Brain microvascular endothelial cell (primary cell): ENCODE measurements around the gene RSAD2.
A peak's percentile ranks its signal among the peaks of the same experiment; 100 is the strongest.

Experiments
- DNase-seq: peaks from one replicate; pipeline ENCODE4 v3.0.0-alpha.2; 2020
- H3K27ac ChIP-seq: fragments of 250-450 bp; sonication (Bioruptor Pico); 2 replicates; pipeline ENCODE4 v1.5.1; 2020; ENCODE audit warnings: mild to moderate bottlenecking, moderate library complexity
- H3K27me3 ChIP-seq: fragments of 250-450 bp; sonication (Bioruptor Pico); replicated peaks from 2 replicates; pipeline ENCODE4 v1.5.1; 2020; ENCODE audit warnings: mild to moderate bottlenecking
- H3K36me3 ChIP-seq: fragments of 250-450 bp; sonication (Bioruptor Pico); replicated peaks from 2 replicates; pipeline ENCODE4 v1.5.1; 2020; ENCODE audit warnings: mild to moderate bottlenecking
- H3K4me3 ChIP-seq: 2 replicates; pipeline ENCODE4 v1.5.1; 2011; ENCODE audit warnings: low read depth, mild to moderate bottlenecking, control low read depth, low read length, moderate library complexity
- in situ Hi-C: cut with HindIII; loops from 2 replicates; pipeline ENCODE4 v1.10.0; 2017; ENCODE audit warnings: low sequenced_read_pairs, low pct_ligation_motif_present
- TF ChIP-seq, protein P1 (sequence below): IDR thresholded peaks from 2 replicates; pipeline ENCODE4 v1.5.1; 2011; ENCODE audit warnings: low read depth, mild to moderate bottlenecking, moderate library complexity, low read length, control low read depth, inconsistent platforms; ENCODE audit errors: missing control alignments

The RSAD2 gene

DNA sequence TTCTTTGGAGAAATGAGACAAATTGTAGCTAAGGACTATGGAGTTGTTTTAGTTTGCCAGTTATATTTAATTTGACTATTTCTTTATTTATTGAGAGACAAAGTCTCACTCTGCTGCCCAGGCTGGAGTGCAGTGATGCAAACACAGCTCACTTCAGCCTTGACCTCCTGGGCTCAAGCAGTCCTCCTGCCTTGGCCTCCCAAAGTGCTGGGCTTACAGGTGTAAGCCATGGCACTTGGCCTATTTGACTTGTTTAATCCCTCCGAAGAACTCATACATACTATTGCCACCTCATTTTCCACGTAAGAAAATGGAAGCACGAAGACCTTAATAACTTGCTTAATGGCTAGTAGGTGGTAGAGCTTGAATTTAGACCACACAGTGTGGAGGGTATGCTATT lies 38.6 kb downstream of the RSAD2 start:
- TF ChIP-seq, protein P1, sequence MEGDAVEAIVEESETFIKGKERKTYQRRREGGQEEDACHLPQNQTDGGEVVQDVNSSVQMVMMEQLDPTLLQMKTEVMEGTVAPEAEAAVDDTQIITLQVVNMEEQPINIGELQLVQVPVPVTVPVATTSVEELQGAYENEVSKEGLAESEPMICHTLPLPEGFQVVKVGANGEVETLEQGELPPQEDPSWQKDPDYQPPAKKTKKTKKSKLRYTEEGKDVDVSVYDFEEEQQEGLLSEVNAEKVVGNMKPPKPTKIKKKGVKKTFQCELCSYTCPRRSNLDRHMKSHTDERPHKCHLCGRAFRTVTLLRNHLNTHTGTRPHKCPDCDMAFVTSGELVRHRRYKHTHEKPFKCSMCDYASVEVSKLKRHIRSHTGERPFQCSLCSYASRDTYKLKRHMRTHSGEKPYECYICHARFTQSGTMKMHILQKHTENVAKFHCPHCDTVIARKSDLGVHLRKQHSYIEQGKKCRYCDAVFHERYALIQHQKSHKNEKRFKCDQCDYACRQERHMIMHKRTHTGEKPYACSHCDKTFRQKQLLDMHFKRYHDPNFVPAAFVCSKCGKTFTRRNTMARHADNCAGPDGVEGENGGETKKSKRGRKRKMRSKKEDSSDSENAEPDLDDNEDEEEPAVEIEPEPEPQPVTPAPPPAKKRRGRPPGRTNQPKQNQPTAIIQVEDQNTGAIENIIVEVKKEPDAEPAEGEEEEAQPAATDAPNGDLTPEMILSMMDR, result no peak
- Histone ChIP-seq H3K4me3 (no peak overlapping the region), H3K27ac (no peak overlapping the region), H3K27me3 (no peaks in the 10 kb centered on the region), H3K36me3 (no peaks in the 10 kb centered on the region)
- no peak for DNase-seq
- in situ Hi-C loops, result no loop called here

DNA sequence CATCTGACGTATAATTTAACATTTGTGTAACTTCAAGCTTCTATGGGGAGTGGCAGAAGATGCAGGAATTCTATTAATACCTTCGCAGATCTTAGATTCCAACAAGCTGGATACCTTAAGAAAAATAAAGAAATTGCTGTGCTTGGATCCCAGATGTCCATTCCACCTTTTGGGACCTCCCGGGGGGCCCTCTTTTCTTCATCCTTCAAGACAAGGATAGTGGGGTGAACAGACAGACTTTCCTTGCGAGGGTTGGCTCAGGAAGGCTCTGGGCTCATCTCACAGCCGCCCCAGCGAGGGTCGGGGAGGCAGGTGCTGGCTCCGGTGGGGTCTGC lies 39.1 kb downstream of the RSAD2 start:
- in situ Hi-C loops, result no loop called here
- Histone ChIP-seq H3K27ac (no peak overlapping the region), H3K36me3 (no peaks in the 10 kb centered on the region), H3K27me3 (no peaks in the 10 kb centered on the region), H3K4me3 (peak overlapping the region; percentile 45)
- DNase-seq, result no peak
- TF ChIP-seq, protein P1, result no peak

DNA sequence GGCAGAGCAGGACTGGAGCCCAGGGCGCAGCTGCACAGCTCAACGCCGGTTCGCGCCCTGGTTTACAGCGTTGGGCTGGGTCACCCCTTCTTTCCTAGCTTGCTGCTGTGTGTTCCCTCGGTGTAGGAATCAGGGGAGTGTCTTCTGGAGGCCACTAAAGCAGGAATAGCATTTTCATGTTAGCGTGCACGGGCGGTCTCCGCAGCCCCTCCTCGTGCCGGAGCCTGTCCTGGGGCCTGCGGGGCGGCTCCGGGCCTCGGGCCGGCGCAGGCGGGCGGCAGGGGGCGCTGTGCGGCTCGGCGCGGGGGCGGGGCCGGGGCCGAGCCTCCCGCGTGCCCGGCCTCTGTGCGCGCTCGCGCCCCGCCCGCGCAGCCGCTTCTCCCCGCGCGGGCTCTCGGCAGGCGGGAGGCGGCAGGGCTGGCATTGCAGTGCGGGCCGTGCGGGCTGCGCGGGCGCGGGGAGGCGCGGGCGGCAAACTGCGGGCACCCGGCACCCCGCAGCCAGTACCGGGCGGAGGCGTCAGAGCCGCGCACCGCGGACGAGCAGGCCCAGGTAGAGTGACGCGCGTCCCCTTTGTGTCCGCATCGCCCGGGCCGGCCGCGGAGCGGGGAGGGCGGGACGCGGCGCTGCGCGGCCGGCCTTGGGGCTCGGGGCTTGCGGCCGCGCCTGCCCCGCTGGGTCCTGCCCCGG lies 39.6 kb downstream of the RSAD2 start, which contains the start of gene RNF144A:
RNF144A (plus strand) TSS at position 342 of the 690 bp plus-strand sequence. CDS start 79,515 bp downstream, outside the sequence.
- in situ Hi-C loops, result no loop called here
- TF ChIP-seq, protein P1, result peak; percentile 8
- H3K27ac ChIP-seq, result no peak within 1 kb of the TSS
- no peak for DNase-seq
- H3K27me3 ChIP-seq, result no peaks in the 10 kb centered on the region
- H3K36me3 ChIP-seq, result no peaks in the 10 kb centered on the region
- H3K4me3 ChIP-seq, result peak within 1 kb of the TSS; percentile 78

DNA sequence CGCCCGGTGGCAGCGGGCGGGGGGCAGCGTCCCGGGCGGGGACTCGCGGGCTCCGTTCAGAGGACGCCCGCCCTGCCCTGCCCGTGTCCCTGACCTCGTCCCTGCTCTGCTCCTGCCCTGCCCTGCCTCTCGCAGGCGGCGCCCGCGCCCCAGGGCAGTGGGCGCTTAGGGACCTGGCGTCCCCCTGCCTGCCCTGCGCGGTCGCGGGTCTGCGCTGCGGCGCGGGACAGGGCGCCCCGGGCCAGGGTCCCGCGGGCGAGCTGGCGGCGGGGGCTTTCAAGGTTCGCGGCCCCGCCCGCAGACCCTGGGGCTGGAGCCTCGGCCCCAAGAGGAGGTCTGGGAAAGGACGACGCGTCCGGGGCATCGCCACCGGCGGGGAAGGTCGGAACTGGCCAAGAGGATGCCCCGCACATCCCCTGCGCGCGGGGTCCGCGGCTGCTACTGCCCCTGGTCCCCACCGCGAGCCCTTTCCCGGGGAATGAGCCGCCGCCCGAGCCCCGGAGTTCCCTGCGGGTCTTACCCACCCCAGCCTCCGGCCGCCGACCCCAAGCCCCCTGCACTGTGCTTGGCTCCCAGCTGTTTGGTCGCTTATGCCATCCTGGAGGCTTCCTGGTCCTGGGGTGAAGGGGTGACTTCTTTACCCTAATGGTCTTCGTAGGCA lies 40.3 kb downstream of the RSAD2 start:
- H3K27me3 ChIP-seq, result no peaks in the 10 kb centered on the region
- TF ChIP-seq, protein P1, result no peak
- no peaks in the 10 kb centered on the region for H3K36me3 ChIP-seq
- no peak overlapping the region for H3K27ac ChIP-seq
- H3K4me3 ChIP-seq, result peak overlapping the region; percentile 78
- no peak for DNase-seq
- in situ Hi-C loops, result no loop called here

DNA sequence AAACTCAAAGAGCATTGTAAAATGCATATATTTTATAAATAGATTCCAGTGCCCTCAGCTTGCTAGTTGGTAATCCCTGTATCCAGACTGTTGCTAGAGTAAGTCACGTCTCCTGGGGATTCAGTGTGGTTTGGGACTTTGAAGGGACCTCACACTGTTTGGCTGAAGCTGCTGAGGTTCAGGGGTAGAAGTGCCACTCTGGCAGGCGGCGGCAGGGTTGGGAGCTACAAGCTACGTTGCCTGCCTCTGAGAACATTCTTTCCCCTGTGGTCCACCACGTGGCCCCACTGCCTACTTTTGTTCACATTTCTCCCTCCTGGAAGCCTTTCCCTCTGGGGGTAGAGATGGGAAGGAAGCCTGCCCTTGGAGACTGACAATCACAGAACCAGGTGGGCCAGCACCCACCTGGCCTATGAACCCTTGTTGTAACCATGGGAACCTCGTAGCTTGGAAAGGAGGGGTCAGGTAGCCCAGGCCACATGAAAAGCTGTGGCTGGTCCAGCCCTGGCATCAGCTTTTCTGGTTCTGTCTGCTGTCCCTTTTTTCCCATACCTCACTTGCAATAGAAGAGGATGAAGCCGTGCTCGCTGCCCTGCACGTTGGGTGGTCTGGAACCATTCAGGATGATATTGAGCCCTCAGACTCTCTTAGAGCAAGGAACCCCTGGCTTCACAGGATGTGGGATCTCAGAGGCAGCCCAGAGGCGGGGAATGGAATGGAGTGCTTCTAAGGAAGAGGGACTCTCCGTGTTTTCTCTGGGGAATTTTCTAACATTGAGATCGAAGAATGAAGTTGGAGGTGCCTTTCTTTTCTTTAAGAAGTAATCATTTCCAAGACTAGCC lies 42.5 kb downstream of the RSAD2 start:
- in situ Hi-C loops, result no loop called here
- no peak for DNase-seq
- TF ChIP-seq, protein P1, result no peak

More for the DNA sequence above, 42.5 kb downstream of the RSAD2 start:
- H3K36me3 ChIP-seq, result no peaks in the 10 kb centered on the region
- no peaks in the 10 kb centered on the region for H3K27me3 ChIP-seq
- H3K27ac ChIP-seq, result no peak overlapping the region
- H3K4me3 ChIP-seq, result peak overlapping the region; percentile 12
